HG03460 (cell line): ENCODE results near the gene NEK4.

ENCODE experiments used
- ATAC-seq: cut with Tn5 transposase; IDR thresholded peaks from one replicate; pipeline ENCODE4 v1.9.1; 2021; ENCODE audit not compliant: unreplicated experiment

NEK4 gene

DNA sequence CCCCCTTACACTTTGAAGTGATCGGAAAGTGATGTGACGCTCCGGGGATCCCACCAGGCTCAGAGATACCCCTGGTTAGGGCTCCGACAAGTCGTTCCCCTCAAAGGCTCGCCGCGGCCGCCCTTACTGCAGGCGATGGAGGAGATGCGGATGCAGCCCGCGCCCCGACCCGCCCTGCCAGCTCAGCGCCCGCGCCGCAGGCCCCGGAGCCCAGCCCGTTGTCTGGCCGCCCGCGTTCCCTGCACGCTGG is 65.4 kb downstream of the NEK4 start:
- no peak for ATAC-seq

DNA sequence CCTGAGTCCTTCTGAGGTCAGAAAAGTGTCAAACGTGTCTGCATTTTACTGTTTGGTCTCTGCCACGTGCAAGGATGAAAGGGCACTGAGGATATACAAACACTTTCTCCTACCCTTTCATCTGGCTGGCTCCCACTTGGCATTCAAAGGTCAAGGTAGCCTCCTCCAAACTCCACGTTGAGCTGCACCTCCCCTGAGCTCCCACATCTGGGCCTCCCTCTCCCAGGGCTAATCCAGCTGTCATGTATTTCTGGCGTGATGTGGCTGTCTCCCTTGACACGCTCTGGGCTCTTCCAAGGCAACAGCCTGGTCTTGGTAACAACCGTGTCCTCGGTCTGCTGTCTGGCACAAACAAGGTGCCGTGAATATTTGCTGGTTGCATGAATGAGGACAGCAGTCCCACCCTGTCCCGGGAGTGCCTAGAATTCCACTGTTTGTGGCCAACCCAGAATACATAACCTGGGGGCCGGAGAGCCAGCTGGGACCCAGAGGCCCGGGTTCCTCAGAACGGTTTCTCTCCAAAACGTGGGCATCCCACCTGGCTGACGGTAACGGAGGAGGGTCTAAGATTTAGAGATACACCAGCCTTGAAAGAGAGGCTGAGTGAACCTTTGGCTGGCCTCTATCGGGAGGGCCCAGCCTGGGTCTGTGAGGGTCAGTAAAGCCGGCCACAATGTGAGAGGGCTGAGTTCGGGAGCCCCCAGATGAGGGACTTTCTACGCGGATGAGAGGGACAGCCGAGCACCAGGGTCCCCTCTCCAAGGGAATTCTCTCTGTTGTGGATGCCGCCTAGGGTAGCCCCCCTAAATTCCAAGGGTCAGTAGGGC is 65.9 kb downstream of the NEK4 start:
- no peak for ATAC-seq

DNA sequence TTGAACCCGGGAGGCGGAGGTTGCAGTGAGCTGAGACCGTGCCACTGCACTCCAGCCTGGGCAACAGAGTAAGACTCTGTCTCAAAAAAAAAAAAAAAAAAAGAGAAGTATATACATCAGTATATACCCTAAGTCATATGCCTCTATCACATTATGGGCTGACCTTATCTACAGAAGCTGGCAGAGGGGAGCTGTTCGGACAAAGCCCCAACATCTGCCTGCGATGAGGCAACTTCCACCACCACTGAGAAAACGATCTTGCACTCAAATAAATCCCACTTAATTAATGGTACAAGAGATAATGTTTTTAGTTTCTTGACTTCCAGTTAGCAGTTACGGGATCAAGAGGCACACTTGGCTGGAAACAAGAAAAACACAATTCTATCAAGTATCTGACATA is 67.4 kb downstream of the NEK4 start:
- ATAC-seq = no peak

DNA sequence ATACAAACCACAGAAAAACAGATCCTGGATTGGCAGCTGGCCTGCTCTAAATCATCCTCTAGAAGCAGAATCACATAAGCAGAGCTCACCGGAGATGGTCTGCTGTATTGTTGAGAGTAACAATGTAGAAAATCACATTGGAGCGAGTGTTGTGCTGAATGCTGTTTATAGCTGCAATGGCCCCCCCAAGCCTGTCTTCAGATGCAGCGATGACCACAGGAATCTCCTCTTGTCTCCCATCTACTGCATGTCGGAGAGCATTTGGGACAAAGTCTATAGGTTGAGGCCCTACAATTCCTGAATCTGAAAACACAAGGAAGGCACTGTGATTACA is 73.1 kb downstream of the NEK4 start:
- ATAC-seq = no peak

DNA sequence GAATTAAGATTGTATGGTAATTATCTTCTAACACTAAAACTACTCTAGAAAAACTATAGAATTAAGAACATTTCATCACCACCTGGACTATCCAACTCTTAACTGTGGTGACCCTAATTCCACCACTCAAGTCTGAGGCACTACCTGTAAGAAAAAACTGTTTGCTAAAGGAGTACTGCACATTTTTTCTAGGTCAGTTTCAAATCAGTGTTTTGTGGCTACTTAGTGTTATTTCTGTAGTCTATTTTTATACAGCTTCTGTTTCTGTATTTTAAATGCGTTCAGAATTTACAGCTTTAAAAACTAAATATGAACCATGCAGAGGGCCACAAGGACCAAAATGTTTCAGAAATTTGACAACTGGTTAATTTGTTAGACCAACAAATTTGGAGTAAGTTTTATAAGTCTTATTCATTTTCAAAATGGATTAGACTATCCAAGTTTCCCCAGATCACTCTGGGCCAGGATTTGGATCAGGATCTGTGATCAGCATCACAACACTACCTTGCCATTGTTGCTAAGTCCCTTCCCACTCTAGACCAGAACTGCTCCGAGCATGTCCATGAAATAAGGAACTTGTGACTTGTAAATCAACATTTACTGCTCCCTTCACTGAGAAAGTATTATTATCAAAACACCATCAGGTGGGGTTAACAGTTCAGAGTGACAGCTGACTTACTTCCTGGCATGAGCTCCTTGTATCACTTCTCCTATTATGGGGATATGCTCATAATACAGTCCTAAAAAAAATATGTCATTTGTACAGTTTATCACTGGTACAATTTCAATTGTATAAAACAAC is 73.7 kb downstream of the NEK4 start:
- ATAC-seq = no peak

DNA sequence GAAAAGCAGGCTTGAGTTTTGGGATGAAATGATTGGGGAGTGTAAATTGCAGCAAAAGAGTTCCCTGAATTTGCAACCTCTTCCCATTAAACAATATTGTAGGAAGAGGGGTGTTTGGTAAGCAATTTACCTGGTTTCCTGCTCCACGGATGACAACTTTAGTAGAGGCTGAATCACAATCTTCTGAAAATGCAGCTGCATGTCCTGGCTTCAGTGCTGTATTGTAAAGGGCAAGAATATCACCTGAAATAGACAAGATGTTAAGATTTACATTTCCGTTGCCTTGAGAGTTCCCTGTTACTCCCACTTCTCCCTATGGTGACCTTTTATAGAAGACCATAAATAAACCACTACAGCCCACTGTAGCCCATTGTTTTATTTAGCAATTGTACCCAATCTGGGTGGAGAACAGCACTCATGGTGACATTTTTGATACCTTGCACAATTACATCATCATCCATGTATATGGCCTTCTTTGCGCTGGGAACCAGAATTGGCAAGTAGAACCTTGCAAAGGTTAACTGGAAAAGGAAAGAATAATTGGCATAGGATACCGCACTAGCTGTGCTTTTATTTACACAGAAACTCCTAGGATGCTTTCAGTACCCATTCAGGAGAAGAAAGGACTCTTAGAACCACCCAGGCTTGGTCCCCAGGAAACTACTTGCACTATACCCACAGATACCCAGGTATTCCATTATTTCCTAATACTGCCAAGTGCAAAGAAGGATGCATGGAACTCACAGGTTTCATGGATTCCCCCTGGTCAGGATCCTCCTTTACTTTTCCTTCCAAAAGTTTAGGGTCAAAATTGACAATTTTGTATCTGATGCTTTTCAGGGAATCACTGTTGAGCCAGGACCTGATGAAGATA is 74.7 kb downstream of the NEK4 start:
- no peak for ATAC-seq

DNA sequence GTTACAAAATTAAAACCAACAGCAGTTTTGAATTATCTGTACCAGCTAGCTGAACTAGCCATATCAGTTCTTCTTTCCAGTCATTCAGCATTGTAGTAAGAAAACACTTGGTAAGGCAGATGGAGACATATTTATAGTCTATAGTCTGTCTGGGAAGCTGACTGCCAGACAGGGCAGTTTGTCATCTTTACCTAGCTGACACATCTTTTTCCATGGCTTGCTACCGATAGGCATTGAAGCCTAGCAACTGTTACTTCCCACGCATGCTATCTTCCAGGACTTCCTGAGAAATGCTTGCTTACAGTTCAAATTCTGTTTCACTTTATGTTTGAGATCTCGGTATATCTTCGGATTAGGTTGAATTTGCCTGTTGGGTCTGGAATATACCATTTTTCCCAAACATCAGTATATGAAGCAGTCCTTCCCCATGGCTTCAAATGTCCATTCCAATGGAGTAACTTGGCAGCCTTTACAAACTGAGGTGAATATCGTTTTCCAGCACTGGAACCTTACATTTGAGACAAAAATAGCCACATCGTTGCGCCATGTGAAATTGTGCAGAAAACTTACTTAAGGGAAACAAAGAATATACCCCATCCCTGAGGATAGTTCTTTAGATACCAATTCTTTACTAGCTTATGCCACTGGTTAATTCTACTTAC is 76.1 kb downstream of the NEK4 start:
- no peak for ATAC-seq

DNA sequence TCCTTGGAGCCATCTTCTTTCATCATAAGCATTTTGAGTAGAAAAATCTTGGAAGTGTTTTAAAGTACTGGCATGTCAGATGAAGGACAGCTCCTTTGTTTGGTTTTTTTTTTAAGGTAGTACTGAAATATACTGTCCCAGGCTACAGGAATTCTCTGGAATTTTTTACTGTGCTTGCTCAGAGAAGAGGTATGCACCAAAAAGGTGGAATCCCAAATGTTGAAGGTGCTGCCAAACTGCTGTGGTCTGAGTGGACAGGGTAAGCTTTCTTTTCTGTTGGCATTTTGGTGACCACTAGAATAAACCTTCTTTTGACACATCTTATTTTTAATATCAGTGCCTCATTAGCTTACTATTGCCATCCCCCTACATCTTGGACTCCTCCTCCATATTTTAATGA is 77.7 kb downstream of the NEK4 start:
- ATAC-seq = no peak

DNA sequence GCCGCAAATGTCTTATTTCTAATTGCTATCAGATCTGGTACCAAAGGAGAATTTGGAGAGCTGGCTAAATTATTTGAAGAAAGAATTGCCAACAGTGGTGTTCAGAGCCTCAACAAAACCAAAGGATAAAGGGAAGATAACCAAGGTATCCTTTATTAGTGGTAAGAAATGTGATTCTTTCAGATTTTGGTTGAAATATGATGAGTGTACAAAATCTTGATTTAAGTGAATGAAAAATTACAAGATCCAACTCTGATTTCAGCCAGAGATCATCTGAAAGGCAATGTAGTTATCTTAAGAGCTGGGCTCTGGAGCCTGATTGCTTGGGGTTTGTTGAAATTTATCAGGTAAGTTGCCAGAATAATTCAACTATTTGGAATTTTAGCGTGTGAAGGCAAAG is 80.2 kb downstream of the NEK4 start:
- no peak for ATAC-seq

DNA sequence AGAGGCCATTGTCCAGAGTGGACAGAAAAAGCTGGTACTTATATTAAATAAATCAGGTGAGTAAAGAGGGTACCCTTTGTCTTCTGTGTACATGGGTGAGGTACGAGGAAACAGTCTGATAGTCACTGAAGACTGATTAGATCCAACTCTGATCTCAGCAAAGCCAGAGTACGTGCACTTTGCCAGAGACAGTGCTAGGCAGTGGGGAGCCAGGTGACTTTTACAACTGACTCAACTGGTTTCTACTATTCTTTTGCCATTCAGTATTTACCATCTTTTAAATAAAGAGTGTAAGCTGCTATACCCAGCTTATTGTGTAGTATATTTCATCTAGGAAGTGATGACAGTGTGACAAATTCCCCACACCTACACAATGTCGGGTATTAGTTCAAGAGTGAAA is 81.6 kb downstream of the NEK4 start:
- no peak for ATAC-seq

DNA sequence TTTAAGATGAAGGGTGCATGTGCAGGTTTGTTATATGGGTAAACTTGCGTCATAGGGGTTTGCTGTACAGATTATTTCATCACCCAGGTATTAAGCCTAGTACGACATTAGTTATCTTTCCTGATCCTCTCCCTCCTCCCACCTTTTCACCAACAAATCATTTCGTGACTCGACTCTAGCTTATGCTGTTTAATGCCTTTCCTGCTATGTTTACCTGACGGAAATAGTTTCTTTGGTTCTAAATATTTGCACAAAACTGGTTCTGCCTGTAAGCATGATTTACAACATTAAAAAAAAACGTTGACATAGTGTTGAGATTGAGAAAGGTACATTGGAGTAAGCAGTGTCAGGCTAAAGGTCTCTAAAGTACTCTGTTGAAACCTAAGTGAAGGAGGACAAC is 82.5 kb downstream of the NEK4 start:
- ATAC-seq = no peak

DNA sequence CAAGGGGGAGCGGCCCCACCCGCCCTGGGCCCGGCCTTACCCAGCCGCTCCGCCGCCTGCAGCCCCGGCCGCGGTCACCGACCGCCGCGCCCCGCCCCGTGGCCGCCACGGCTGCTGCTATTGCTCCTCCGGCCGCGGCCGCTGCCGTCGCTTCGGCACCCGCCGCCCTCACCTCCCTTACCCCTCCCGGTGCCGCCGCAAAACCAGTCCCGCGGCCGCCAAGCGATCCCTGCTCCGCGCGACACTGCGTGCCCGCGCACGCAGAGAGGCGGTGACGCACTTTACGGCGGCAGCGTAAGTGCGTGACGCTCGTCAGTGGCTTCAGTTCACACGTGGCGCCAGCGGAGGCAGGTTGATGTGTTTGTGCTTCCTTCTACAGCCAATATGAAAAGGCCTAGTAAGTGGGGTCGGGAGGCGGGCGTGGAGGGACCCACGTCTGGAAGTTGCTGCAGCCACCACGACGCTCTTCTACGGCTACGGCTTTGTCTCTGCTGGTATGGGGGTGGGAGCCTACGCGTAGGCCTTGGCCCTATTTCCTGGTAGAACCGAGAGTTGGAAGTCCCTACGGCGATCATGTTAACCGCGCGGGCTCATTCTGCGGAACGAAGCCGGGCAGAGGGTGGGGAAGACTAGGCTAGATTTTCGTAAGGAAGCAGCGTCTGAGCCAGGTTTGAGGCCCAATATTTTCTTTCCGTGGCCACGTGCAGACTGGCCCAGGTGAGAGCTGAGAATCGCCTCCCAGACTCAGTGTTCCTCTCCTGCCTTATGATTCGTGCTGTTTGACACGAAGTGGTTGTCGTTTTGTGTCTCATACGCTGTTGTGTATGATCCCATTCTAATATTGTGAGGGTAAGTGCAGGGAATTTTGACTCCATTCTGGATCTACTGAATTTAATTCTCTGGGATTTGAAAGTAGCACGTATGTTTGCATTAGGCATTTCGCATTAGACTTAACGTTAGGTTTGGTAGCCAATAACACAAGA is 84.7 kb downstream of the NEK4 start, which contains the start of the genes GNL3 and PBRM1:
GNL3 (plus strand) TSS at position 324 of the 983 bp plus-strand sequence; CDS start at position 385, 61 bp downstream.
PBRM1 (minus strand) TSS at position 205 of the 983 bp plus-strand sequence.
- peak; percentile 66 for ATAC-seq

DNA sequence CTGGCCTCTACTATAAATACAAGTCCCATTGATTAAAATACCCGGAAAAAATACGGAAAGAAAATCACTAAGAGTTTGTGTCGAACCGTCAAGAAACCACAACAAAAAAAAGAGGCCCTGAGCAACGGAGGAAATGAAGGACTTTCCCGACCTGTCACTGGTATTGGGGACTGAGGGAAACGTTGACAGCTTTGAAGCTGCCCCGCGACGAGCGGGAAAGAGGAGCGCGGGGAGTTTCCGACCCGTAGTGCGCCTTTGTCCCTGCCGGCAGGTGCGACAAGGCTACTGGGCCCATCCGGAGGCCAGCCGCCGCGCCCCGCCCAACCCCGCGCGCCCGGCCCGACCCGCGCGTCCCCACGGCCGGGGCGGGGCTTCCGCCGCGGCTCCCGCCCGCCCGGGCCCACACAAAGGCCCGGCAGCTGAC is 85.4 kb downstream of the NEK4 start:
- peak; percentile 74 for ATAC-seq

DNA sequence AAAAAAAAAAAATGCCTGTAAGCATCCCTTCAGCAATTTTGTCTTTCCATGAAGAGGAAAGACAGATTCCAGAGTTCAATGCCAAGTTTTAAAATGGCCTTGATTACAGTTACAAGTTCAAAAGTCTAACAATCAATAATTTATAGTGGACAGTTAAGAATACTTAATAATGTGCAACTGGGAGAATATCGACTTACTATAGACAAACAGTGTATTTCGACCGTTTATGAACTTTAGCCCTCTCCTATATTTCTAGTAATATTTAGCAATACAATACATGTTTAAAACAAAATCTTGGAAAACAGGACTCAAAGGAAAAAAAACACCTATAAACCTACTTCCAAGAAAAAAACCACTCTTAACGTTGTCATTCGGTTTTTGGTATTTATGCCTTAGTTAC is 86.6 kb downstream of the NEK4 start:
- no peak for ATAC-seq

DNA sequence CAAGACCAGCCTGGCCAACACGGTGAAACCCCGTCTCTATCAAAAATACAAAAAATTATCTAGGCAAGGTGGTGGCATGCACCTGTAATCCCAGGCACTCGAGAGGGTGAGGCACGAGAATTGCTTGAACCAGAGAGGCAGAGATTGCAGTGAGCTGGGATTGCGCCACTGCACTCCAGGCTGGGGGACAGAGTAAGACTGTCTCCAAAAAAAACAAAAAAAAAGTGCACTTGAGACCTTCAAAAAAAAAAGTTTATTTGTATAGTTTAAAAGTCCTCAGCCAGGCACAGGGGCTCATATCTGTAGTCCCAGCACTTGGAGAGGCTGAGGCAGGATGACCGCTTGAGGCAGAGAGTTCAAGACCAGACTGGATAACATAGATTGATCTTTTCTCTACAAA is 87.1 kb downstream of the NEK4 start:
- no peak for ATAC-seq

DNA sequence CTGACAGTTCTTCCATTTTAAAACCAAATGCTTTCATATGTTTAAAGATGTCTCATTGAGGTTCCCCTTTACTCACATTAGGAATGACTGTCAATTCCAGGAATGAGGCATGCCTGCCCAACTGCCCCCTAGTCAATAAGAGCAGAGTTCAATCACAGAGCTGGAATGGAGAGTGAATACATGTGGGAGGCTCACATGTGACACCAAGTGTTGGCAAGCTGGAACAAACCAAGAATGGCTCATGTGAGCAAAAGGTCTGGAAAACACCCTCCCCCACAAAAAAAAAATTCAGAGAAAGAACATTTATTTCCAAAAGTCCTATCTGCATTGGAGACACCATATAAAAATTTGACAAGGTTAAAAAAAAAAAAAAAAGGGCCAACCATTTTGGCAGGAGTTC is 88.7 kb downstream of the NEK4 start:
- ATAC-seq = no peak

DNA sequence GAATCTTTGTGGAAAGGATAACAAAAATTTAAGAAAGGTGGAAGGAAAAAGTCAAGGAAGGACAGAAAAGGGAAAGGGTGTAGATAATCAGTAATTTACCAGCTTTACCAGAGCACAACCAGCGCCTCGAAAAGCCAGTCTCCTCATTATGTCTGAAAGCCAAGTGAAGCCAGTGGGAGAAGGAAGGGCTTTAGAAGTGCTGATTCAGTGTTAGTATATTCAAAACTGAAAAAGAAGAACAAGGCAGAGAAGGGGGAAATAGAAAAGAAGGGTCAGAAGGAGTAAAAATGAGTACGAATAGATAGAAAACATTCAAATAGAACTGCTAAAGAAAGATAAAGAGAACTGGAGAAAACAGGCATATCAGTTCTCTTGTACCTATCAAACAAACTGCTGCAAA is 89.1 kb downstream of the NEK4 start:
- ATAC-seq = no peak

DNA sequence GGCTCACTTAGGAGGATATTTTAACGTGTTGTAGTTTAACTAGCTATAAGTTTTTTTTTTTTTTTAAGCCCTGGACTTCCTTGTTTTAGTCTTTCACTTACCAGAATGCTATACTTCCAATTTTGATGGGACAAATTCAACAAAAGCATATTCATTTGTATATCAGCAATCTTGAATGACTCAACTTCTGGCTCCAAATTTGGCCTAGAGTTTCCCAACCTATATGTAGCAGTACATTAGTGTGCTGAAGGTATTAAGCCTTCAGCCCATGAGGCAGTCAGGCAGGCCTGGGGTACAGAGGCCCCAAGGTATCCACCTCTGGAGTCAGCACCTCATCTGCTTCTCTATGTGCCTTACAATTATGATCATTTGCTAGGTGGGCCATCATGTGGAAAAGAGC is 90.9 kb downstream of the NEK4 start:
- no peak for ATAC-seq

DNA sequence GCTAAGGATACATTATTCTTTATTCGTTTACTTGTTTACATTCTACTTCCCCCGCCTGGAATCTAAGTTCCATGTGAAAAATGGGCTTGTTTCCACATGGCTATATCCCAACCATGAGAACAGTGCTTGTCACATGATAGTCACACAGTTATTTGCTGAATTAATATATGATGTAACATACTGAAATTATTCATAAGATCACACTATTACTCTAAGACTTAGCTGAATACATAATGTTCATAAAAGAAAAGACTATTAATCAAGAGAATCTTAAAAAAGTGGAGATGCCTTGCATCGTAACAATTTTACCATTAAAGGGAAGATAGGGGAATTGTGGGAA is 91.6 kb downstream of the NEK4 start:
- no peak for ATAC-seq
